Heart right ventricle (tissue), 16 donors: ENCODE data around the gene DRAP1. TPM values are rescaled to one million over a fixed set of nuclear protein-coding genes. Genes with fewer than 3 reads are reported as not detected.
"Not testable (repeated sequence)": the region's sequence is repeated elsewhere in the genome, so short reads cannot be mapped to it uniquely, and the experiment has no call there.

Source experiments
- ATAC-seq, 8 donors: fragments of 200-7000 bp; cut with Tn5 transposase; one replicate each; pipeline ENCODE4 v1.9.1; 2020; ENCODE audit warnings: mild to moderate bottlenecking in 8 of 8, moderate library complexity in 8 of 8, moderate number of reproducible peaks in 1 of 8
- DNase-seq, 2 donors: peaks; one replicate each; pipeline ENCODE4 v3.0.0-alpha.2; 2020
- H3K27ac ChIP-seq, 10 donors: fragments of 200-600 bp; sonication (generic) in 2 of 10; one replicate each; pipeline versions ENCODE4 v1.5.0 to v1.8.0; 2020 to 2022; ENCODE audit warnings: mild to moderate bottlenecking in 3 of 10
- H3K27me3 ChIP-seq, 7 donors: fragments of 200-600 bp; one replicate each; pipeline ENCODE4 v1.8.0; 2021 to 2022; ENCODE audit warnings: mild to moderate bottlenecking in 2 of 7
- H3K36me3 ChIP-seq, 9 donors: fragments of 200-600 bp; sonication (generic) in 1 of 9; one replicate each; pipeline versions ENCODE4 v1.5.0 to v1.8.0; 2020 to 2022; ENCODE audit warnings: mild to moderate bottlenecking in 2 of 9
- H3K4me1 ChIP-seq, 9 donors: fragments of 200-600 bp; sonication (generic) in 1 of 9; one replicate each; pipeline versions ENCODE4 v1.5.0 to v1.8.0; 2020 to 2022; ENCODE audit warnings: mild to moderate bottlenecking in 4 of 9
- H3K4me3 ChIP-seq, 10 donors: fragments of 200-600 bp; sonication (generic) in 2 of 10; one replicate each; pipeline versions ENCODE4 v1.5.0 to v1.8.0; 2020 to 2022; ENCODE audit warnings: mild to moderate bottlenecking in 7 of 10, moderate library complexity in 2 of 10
- H3K9me3 ChIP-seq, 11 donors: fragments of 200-600 bp in 10 of 11; sonication (generic) in 2 of 11; one replicate each; pipeline versions ENCODE4 v1.5.0 to v1.8.0; 2013 to 2022; ENCODE audit warnings: mild to moderate bottlenecking in 2 of 11, control low read depth in 1 of 11, moderate library complexity in 1 of 11
- WGBS, 2 donors: extraction: QIAGEN DNeasy Blood & Tissue Kit; methylation state at CpG; one replicate each; pipeline ENCODE4 v1.1.7; 2013; ENCODE audit warnings: inconsistent platforms in 1 of 2; 5-methylcytosine and 5-hydroxymethylcytosine counted together
- intact Hi-C, 10 donors: fragments of 100-400 bp; cut with DNase I; formaldehyde crosslinking; loops; one replicate each; pipeline versions ENCODE4 v1.11.1 to v1.14.2; 2022
- polyA plus RNA-seq, 2 donors: library from polyadenylated mRNA; stranded (reverse); fragments of 200-250 nt; gene quantifications; one replicate each; pipeline ENCODE4 v1.2.3, GENCODE V29; 2013
- total RNA-seq, 10 donors: library from RNA; stranded (reverse); fragmentation: NEBNext Ultra II Directional in 3 of 10; extraction: Animal tissue kit (Norgen Biotek cat#: 25700) in 3 of 10; gene quantifications; one replicate each; pipeline versions ENCODE4 v1.2.1 to v1.2.4, GENCODE V29; 2021 to 2023
- TF ChIP-seq, protein P1 (sequence below), 9 donors: fragments of 200-600 bp; sonication (generic) in 2 of 9; IDR thresholded peaks; one replicate each; pipeline versions ENCODE4 v1.5.0 to v1.8.0; 2021 to 2022; ENCODE audit warnings: antibody characterized with exemption in 9 of 9, mild to moderate bottlenecking in 5 of 9, moderate library complexity in 1 of 9
- donor health status: Arrhythmogenic right ventricular cardiomyopathy.
- donor health status: ischemic (EF 13 %, LVEDD 7.1; RV severe dilation, severe dysfunction).
- donor health status: healthy with polysubstance abuse.
- donor health status: DM: no; HTN: yes; CAD: no.
- donor health status: DM: no; HTN: no; CAD: no.
- donor health status: ischemic (EF 25% LVEDD 6.9; RV normal size, moderate dysfunction).
- donor health status: ischemic (EF 25% LVEDD 5.7; RV mildly dilated, moderate dysfunction).
- donor health status: healthy.
- donor health status: DM: yes; HTN: yes; CAD: no.
- donor health status: Ischemic cardiomyopathy.
- donor health status: ischemic (EF 35%, LVEDD 5.7; RV mildly dilated, moderate dysfunction).
- donor health status: nonischemic (EF 11% LVEDD 7.7; RV severe dilation, severe dysfunction).
- donor health status: DM: yes; HTN: yes; CAD: no.
- donor health status: PGD.
- donor health status: ischemic (EF 29% LVEDD 5.4; RV normal size, mild dysfunction).
- donor health status: nonischemic (EF 23%, LVEDD 6.1; RV moderate dilation, normal function).

DRAP1 gene
- total and polyA plus RNA-seq, 12 donors = 69.4 to 210 (median 98.8) TPM

DNA sequence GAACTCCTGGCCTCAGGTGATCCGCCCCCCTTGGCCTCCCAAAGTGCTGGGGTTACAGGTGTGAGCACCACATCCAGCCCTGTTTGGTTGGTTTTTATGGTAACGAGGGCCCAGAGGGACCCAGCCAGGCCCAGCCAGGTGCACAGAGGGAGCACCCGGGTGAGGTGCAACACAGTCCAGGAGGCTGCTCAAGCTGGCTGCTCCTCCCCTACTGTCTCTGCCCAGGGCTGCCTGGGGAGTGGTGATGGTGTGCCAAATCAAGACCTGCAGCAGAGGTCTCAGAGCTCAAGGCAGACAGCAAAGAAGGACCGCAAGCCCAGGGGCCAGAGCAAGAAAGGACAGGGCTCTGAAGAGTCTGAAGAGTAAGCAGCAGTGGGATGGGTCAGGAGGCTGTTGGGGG, 27.4 kb downstream of the DRAP1 start:
- 82 to 85% methylated on average over 4 of the region's 4 CpGs for WGBS, 2 donors
- no peak overlapping the region for H3K27ac ChIP-seq
- H3K4me1 ChIP-seq = peaks cover 0 to 4% (median 0%) of the 10 kb centered on the region in 9 donors
- DNase-seq (no peak), ATAC-seq (no peak)
- no peak overlapping the region for H3K4me3 ChIP-seq
- H3K9me3 ChIP-seq = no peaks in the 10 kb centered on the region
- no peaks in the 10 kb centered on the region for H3K36me3 ChIP-seq
- intact Hi-C loops = no loop called here
- TF ChIP-seq, protein P1, sequence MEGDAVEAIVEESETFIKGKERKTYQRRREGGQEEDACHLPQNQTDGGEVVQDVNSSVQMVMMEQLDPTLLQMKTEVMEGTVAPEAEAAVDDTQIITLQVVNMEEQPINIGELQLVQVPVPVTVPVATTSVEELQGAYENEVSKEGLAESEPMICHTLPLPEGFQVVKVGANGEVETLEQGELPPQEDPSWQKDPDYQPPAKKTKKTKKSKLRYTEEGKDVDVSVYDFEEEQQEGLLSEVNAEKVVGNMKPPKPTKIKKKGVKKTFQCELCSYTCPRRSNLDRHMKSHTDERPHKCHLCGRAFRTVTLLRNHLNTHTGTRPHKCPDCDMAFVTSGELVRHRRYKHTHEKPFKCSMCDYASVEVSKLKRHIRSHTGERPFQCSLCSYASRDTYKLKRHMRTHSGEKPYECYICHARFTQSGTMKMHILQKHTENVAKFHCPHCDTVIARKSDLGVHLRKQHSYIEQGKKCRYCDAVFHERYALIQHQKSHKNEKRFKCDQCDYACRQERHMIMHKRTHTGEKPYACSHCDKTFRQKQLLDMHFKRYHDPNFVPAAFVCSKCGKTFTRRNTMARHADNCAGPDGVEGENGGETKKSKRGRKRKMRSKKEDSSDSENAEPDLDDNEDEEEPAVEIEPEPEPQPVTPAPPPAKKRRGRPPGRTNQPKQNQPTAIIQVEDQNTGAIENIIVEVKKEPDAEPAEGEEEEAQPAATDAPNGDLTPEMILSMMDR (IDR thresholded peaks at IDR 0.05) = no peak
- peaks cover 0 to 10% (median 6%) of the 10 kb centered on the region in 7 donors for H3K27me3 ChIP-seq

GRCh38 chr11:65947133-65947532, 27.9 kb downstream of the DRAP1 start:
- Histone ChIP-seq H3K4me1 (no peaks in the 10 kb centered on the region), H3K27me3 (peaks cover 0 to 10% (median 6%) of the 10 kb centered on the region in 7 donors), H3K9me3 (no peaks in the 10 kb centered on the region), H3K27ac (no peak overlapping the region), H3K36me3 (no peaks in the 10 kb centered on the region), H3K4me3 (no peak overlapping the region)
- intact Hi-C loops = no loop called here
- DNase-seq (no peak), ATAC-seq (no peak)
- WGBS, 2 donors = 39 to 46% methylated on average over 13 of the region's 13 CpGs
- TF ChIP-seq, protein P1 (IDR thresholded peaks at IDR 0.05) = no peak

GRCh38 chr11:65947603-65948125, 28.4 kb downstream of the DRAP1 start:
- DNase-seq (no peak), ATAC-seq (no peak)
- H3K9me3 ChIP-seq = no peaks in the 10 kb centered on the region
- TF ChIP-seq, protein P1 (IDR thresholded peaks at IDR 0.05) = no peak
- H3K4me1 ChIP-seq = no peaks in the 10 kb centered on the region
- H3K36me3 ChIP-seq = no peaks in the 10 kb centered on the region
- no peak overlapping the region for H3K27ac ChIP-seq
- WGBS, 2 donors = 83 to 85% methylated on average over 12 of the region's 12 CpGs
- peaks cover 0 to 10% (median 6%) of the 10 kb centered on the region in 7 donors for H3K27me3 ChIP-seq
- intact Hi-C loops = no loop called here
- no peak overlapping the region for H3K4me3 ChIP-seq

DNA sequence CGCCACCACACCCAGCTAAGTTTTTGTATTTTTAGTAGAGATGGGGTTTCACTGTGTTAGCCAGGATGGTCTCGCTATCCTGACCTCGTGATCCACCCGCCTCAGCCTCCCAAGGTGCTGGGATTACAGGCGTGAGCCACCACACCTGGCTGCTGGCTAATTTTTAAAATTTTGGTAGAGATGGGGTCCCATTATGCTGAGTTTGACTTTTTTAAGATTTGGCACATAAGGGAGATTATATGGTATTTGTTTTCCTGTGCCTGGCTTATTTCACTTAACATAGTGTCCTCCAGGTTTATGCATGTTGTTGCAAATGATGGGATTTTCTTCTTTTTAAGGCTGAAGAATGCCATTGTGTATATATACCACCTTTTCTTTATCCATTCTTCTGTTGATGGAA, 31.5 kb downstream of the DRAP1 start:
- H3K27ac ChIP-seq, intact Hi-C loops: not testable (repeated sequence)

GRCh38 chr11:65951641-65952040, 32.4 kb downstream of the DRAP1 start:
- WGBS, 2 donors = 51 to 59% methylated on average over 3 of the region's 3 CpGs
- H3K4me3 ChIP-seq, H3K9me3 ChIP-seq, intact Hi-C loops, DNase-seq, ATAC-seq, H3K4me1 ChIP-seq, H3K36me3 ChIP-seq, H3K27ac ChIP-seq: not testable (repeated sequence)
- peaks cover 0 to 25% (median 8%) of the 10 kb centered on the region in 7 donors for H3K27me3 ChIP-seq

More for the DNA sequence above, 31.5 kb downstream of the DRAP1 start:
- H3K36me3 ChIP-seq, H3K4me1 ChIP-seq, H3K4me3 ChIP-seq, DNase-seq, ATAC-seq, H3K9me3 ChIP-seq: not testable (repeated sequence)
- H3K27me3 ChIP-seq = peaks cover 0 to 25% (median 8%) of the 10 kb centered on the region in 7 donors
- 98 to 99% methylated on average over 5 of the region's 5 CpGs for WGBS, 2 donors
